Measurements from ENCODE around the gene MSRB3. TPM values are rescaled to one million over a fixed set of nuclear protein-coding genes. Genes with fewer than 3 reads are reported as not detected.

Gene MSRB3
- total and polyA plus RNA-seq, 2 of the 4 experiments (the other 2 are of a cell fraction), result 31.7 to 35.7 TPM

DNA sequence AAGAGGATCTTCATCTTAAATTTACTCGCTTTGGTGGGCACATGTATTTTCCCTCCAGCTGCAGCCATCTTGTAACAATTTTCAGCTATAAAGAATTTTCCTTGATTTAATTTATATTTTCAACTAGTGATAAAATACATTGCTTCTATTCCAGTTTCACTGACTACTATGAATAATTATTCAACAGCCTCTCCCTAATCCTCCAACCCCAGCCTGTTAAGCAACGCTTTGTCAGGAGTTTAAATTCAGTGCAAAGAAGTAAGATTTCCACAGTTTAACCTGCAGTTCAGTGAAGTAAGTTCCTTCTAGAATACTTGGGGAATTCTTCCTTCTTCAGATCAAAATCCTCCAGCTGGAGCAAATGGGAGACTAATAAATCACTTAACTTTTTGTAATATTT lies 180.2 kb downstream of the MSRB3 start:
- Histone ChIP-seq H4K91ac (ENCODE audit: insufficient read depth, low read depth, low read length) (no peak overlapping the region), H2BK5ac (ENCODE audit: low read depth, low read length, poor library complexity, severe bottlenecking) (no peak overlapping the region), H4K5ac (ENCODE audit: low read depth, low read length) (no peak overlapping the region), H3K9me1 (ENCODE audit: insufficient read depth, low read length) (peaks cover 4% of the 10 kb centered on the region; the same call in 1 of the 2 replicates), H2AK9ac (replicated peaks; ENCODE audit: low read depth, low read length, poor library complexity) (no peak overlapping the region), H4K8ac (ENCODE audit: low read depth in 2 of 2, low read length in 2 of 2) (no peak overlapping the region), H2BK120ac (ENCODE audit: low read depth, low read length) (no peak overlapping the region), H3K4me2 (ENCODE audit: low read depth, low read length) (no peak overlapping the region), H3K9me3 (ENCODE audit: control insufficient read depth, insufficient read depth, low read length) (no peaks in the 10 kb centered on the region), H3K27me3 (ENCODE audit: control insufficient read depth, insufficient read depth, low read length) (no peaks in the 10 kb centered on the region), H3K23ac (ENCODE audit: low read depth, low read length) (no peak overlapping the region), H3K36me3 (ENCODE audit: control insufficient read depth, insufficient read depth, low read length) (peaks cover 18% of the 10 kb centered on the region), H2BK15ac (ENCODE audit: low read depth, low read length) (no peak overlapping the region), H2BK20ac (ENCODE audit: low read depth, low read length) (no peak overlapping the region), H2AK5ac (ENCODE audit: low read depth, low read length) (no peak overlapping the region), H3K4ac (ENCODE audit: low read depth, low read length) (no peak overlapping the region), H3K56ac (ENCODE audit: extremely low read depth, insufficient read depth, low read length) (no peak overlapping the region), H3K4me3 (ENCODE audit: insufficient read depth, low read depth, low read length) (no peak overlapping the region), H3K79me1 (ENCODE audit: low read depth in 1 of 2, low read length in 2 of 2) (peaks cover 12 to 16% of the 10 kb centered on the region in 2 experiments; a peak in 3 of 4 replicates), H3K27ac (ENCODE audit: insufficient read depth, low read length) (no peak overlapping the region), H4K20me1 (ENCODE audit: insufficient read depth, low read length) (no peaks in the 10 kb centered on the region), H3K9ac (ENCODE audit: low read depth, low read length) (no peak overlapping the region), H2AFZ (replicated peaks; ENCODE audit: low read length, poor library complexity) (no peak overlapping the region), H3K4me1 (ENCODE audit: control insufficient read depth, insufficient read depth, low read length) (peaks cover 2% of the 10 kb centered on the region; the same call in 1 of the 2 replicates), H3K14ac (replicated peaks; ENCODE audit: low read depth, low read length) (no peak overlapping the region), H3K18ac (ENCODE audit: low read depth, low read length) (0 out of 2 replicates have a peak overlapping the region, but pooled peaks have one; percentile 41)
- ChIA-PET POLR2A (ENCODE audit: unreplicated experiment) (no interaction called here), CTCF (interaction anchor here (1.3 kb wide), 1 partner anchor 15 kb away, joined by 3 read pairs; no protein-coding TSS in a partner anchor)
- intact Hi-C loops (cut with micrococcal nuclease), result no loop called here
- DNase-seq (no peak), ATAC-seq (ENCODE audit: low read depth) (no peak)
- dilution Hi-C loops (cut with HindIII; ENCODE audit: low sequenced_read_pairs, unreplicated experiment), result no loop called here
- no TSS peak for BruUV-seq (replicated peaks)
- WGBS, 2 experiments (ENCODE audit: extremely low coverage in 2 of 2, insufficient read length in 1 of 2), result no CpG with 5 or more reads among the region's 2 CpGs
- in situ Hi-C loops (cut with MboI; ENCODE audit: low sequenced_read_pairs), result no loop called here
- TF ChIP-seq RFX5 (IDR thresholded peaks at IDR 0.05; ENCODE audit: low read depth, low read length), result no peak
- TF ChIP-seq, protein P1, sequence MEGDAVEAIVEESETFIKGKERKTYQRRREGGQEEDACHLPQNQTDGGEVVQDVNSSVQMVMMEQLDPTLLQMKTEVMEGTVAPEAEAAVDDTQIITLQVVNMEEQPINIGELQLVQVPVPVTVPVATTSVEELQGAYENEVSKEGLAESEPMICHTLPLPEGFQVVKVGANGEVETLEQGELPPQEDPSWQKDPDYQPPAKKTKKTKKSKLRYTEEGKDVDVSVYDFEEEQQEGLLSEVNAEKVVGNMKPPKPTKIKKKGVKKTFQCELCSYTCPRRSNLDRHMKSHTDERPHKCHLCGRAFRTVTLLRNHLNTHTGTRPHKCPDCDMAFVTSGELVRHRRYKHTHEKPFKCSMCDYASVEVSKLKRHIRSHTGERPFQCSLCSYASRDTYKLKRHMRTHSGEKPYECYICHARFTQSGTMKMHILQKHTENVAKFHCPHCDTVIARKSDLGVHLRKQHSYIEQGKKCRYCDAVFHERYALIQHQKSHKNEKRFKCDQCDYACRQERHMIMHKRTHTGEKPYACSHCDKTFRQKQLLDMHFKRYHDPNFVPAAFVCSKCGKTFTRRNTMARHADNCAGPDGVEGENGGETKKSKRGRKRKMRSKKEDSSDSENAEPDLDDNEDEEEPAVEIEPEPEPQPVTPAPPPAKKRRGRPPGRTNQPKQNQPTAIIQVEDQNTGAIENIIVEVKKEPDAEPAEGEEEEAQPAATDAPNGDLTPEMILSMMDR (conservative IDR thresholded peaks at IDR 0.05; ENCODE audit: low read depth, low read length), result no peak
- no peak for TF ChIP-seq SMC3 (IDR thresholded peaks at IDR 0.05; ENCODE audit: low read depth, low read length)
- no peak for TF ChIP-seq NFE2L2 (IDR thresholded peaks at IDR 0.05; ENCODE audit: low read depth, low read length)
- no peak for TF ChIP-seq FOS (IDR thresholded peaks at IDR 0.05; ENCODE audit: low read depth, low read length)
- no peak for TF ChIP-seq MAZ (IDR thresholded peaks at IDR 0.05; ENCODE audit: borderline replicate concordance, low read depth, low read length)
- TF ChIP-seq CHD1 (IDR thresholded peaks at IDR 0.05; ENCODE audit: low read depth, low read length), result no peak
- TF ChIP-seq RAD21 (IDR thresholded peaks at IDR 0.05; ENCODE audit: low read length), result no peak
- no peak for TF ChIP-seq CEBPB (IDR thresholded peaks at IDR 0.05; ENCODE audit: low read depth, low read length)
- TF ChIP-seq BHLHE40 (IDR thresholded peaks at IDR 0.05; ENCODE audit: low read depth, low read length), result no peak
- TF ChIP-seq RCOR1 (IDR thresholded peaks at IDR 0.05; ENCODE audit: insufficient replicate concordance, low read length), result no peak
- no peak for TF ChIP-seq MAFK (IDR thresholded peaks at IDR 0.05; ENCODE audit: low read depth, low read length)
- TF ChIP-seq, protein P2, sequence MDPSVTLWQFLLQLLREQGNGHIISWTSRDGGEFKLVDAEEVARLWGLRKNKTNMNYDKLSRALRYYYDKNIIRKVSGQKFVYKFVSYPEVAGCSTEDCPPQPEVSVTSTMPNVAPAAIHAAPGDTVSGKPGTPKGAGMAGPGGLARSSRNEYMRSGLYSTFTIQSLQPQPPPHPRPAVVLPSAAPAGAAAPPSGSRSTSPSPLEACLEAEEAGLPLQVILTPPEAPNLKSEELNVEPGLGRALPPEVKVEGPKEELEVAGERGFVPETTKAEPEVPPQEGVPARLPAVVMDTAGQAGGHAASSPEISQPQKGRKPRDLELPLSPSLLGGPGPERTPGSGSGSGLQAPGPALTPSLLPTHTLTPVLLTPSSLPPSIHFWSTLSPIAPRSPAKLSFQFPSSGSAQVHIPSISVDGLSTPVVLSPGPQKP (IDR thresholded peaks at IDR 0.05; ENCODE audit: borderline replicate concordance, low read depth, low read length), result no peak
- TF ChIP-seq MXI1 (IDR thresholded peaks at IDR 0.05; ENCODE audit: borderline replicate concordance, low read depth, low read length), result no peak
- no peak for TF ChIP-seq POLR2A (IDR thresholded peaks at IDR 0.05; ENCODE audit: low read depth, low read length)

Measured in IMR-90 (cell line).